ENCODE results near the gene MUC20.

DNA sequence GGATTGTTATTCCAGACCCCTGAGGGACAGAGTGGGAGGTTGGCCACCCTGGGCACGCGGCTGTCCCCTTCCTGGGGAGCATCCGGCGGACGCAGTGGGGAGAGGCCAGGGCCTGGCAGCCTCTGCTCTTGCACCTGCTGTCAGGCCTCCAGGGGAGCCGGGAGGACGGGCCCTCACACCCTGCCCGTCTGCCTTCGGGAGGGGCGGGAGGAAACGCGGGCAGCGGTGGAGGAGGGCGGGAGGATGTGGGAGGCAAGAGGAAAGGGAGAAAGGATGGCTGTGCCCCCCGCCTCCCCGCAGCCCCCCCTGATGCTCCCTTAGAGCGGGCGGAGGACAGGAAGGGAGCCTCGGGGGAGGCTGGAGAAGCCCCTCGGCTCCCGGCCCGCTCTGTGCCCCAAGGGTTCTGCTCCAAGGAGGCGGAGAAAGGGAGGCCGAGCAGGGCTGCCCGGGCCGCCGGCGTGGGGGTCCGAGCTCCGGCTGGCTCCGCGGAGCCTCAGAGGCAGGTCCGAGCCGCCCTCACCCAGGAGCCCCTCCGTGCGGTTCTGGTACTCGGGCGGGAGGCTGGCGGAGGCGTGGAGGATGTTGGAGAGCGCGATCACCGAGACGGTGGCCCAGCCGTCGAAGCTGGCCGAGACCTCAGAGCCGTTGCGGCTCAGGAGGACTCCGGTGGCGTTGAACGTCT lies 40.9 kb downstream of the MUC20 start:
- TF ChIP-seq EZH2phosphoT487 (IDR thresholded peaks at IDR 0.05; ENCODE audit: insufficient read depth, low read depth) (no peak), EZH2 (IDR thresholded peaks at IDR 0.05; ENCODE audit: insufficient read depth, poor library complexity, severe bottlenecking) (no peak)
